Activated T-cell treated with anti-CD3 and anti-CD28 coated beads, Interleukin-2, amount 50 U/mL, for 4 hours (primary cell): Measurements from ENCODE around the gene NTN1. TPM values are rescaled to one million over a fixed set of nuclear protein-coding genes. Genes with fewer than 3 reads are reported as not detected.

Source experiments
- ATAC-seq, 2 donors: fragments of 200-7000 bp; cut with Tn5 transposase; one replicate each; pipeline ENCODE4 v1.10.0; 2021
- DNase-seq: peaks from one replicate; pipeline ENCODE4 v3.0.0-alpha.2; 2020
- H3K27me3 Mint-ChIP-seq: one replicate; pipeline ENCODE4 v1.8.0; 2021; ENCODE audit warnings: low read depth, mixed read lengths
- H3K36me3 Mint-ChIP-seq: one replicate; pipeline ENCODE4 v1.8.0; 2022; ENCODE audit warnings: mixed read lengths; ENCODE audit not compliant: insufficient read depth
- H3K4me1 Mint-ChIP-seq: one replicate; pipeline ENCODE4 v1.8.0; 2021; ENCODE audit warnings: low read depth, mixed read lengths
- H3K4me3 Mint-ChIP-seq: one replicate; pipeline ENCODE4 v1.8.0; 2021; ENCODE audit warnings: mild to moderate bottlenecking, moderate library complexity, mixed read lengths
- H3K9me3 Mint-ChIP-seq: one replicate; pipeline ENCODE4 v1.8.0; 2021; ENCODE audit warnings: mixed read lengths
- total RNA-seq, 3 donors: library from RNA; stranded (reverse); gene quantifications; one replicate each; pipeline ENCODE4 v1.2.1, GENCODE V29; 2021

The NTN1 gene
- total RNA-seq, 3 donors from 2014 or later = 0.53 to 0.71 (median 0.55) TPM

- Mint-ChIP-seq H3K36me3 (peaks cover 5% of the 10 kb centered on the region), H3K4me3 (no peak overlapping the region), H3K4me1 (peaks cover 6% of the 10 kb centered on the region), H3K27me3 (no peaks in the 10 kb centered on the region), H3K9me3 (no peaks in the 10 kb centered on the region)
- no peak for DNase-seq
- no peak for ATAC-seq
These were observed 258.6 kb downstream of the NTN1 start for GRCh38 chr17:9279893-9280292.

- Mint-ChIP-seq H3K36me3 (peaks cover 5% of the 10 kb centered on the region), H3K4me3 (no peak overlapping the region), H3K27me3 (no peaks in the 10 kb centered on the region), H3K9me3 (no peaks in the 10 kb centered on the region), H3K4me1 (peaks cover 9% of the 10 kb centered on the region)
- DNase-seq = no peak
- ATAC-seq = no peak
These were observed 262.6 kb downstream of the NTN1 start for GRCh38 chr17:9283909-9284308.

- ATAC-seq = no peak
- Mint-ChIP-seq H3K4me1 (peaks cover 19% of the 10 kb centered on the region), H3K9me3 (no peaks in the 10 kb centered on the region), H3K36me3 (peaks cover 5% of the 10 kb centered on the region), H3K27me3 (no peaks in the 10 kb centered on the region), H3K4me3 (no peak overlapping the region)
- no peak for DNase-seq
These were observed 263.6 kb downstream of the NTN1 start for GRCh38 chr17:9284884-9285283.

DNA sequence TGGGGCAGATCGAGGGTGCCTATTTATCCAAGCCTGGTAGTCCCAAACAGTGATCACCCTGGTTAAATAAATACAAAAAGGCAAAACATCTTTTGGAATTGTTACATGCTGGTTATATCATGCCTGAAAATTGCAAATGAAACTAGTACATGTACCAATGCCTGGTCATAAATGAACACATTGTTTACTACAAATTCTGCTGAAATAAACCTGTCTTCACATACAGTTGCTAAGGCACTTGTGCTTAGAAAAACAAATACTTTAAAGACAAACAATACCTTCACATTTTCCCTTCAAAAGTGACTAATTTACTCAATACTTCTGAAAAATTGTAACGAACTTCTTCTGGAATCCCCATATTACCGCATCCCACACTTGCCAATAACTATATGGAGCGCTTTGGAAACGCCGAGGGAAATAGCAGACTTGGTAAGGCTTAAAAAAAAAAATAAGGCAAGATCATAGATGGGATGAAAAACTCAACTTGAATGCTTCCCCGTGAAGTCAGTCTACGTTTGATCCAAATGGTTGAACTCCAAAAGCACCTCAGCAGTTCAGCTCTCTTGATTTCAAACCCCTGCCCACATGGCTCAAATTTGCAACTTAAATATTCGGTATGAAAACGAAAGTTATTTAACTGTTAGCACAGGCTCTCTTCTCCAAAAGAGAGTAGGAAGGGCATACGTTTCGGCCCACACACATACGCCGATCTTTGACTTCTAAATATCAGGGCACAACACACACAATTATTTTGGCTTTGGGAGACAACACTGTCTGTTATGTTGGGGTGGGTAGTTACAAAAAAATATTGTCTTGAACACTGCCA, 264.5 kb downstream of the NTN1 start:
- Mint-ChIP-seq H3K36me3 (peaks cover 4% of the 10 kb centered on the region), H3K4me3 (no peak overlapping the region), H3K27me3 (no peaks in the 10 kb centered on the region), H3K4me1 (peaks cover 28% of the 10 kb centered on the region), H3K9me3 (no peaks in the 10 kb centered on the region)
- DNase-seq (no peak), ATAC-seq (no peak)

GRCh38 chr17:9286434-9286833, 265.1 kb downstream of the NTN1 start:
- DNase-seq (no peak), ATAC-seq (no peak)
- Mint-ChIP-seq H3K4me3 (no peak overlapping the region), H3K27me3 (no peaks in the 10 kb centered on the region), H3K9me3 (no peaks in the 10 kb centered on the region), H3K4me1 (peaks cover 30% of the 10 kb centered on the region), H3K36me3 (no peaks in the 10 kb centered on the region)

GRCh38 chr17:9287306-9287705, 266.0 kb downstream of the NTN1 start:
- no peaks in the 10 kb centered on the region for H3K27me3 Mint-ChIP-seq
- peaks cover 37% of the 10 kb centered on the region for H3K4me1 Mint-ChIP-seq
- H3K4me3 Mint-ChIP-seq = no peak overlapping the region
- no peaks in the 10 kb centered on the region for H3K9me3 Mint-ChIP-seq
- DNase-seq = no peak
- no peak for ATAC-seq
- no peaks in the 10 kb centered on the region for H3K36me3 Mint-ChIP-seq

- Mint-ChIP-seq H3K27me3 (no peaks in the 10 kb centered on the region), H3K4me1 (peaks cover 41% of the 10 kb centered on the region), H3K4me3 (peak overlapping the region; percentile 12), H3K36me3 (no peaks in the 10 kb centered on the region), H3K9me3 (no peaks in the 10 kb centered on the region)
- ATAC-seq (no peak), DNase-seq (no peak)
These were observed 268.9 kb downstream of the NTN1 start for GRCh38 chr17:9290226-9290613.

DNA sequence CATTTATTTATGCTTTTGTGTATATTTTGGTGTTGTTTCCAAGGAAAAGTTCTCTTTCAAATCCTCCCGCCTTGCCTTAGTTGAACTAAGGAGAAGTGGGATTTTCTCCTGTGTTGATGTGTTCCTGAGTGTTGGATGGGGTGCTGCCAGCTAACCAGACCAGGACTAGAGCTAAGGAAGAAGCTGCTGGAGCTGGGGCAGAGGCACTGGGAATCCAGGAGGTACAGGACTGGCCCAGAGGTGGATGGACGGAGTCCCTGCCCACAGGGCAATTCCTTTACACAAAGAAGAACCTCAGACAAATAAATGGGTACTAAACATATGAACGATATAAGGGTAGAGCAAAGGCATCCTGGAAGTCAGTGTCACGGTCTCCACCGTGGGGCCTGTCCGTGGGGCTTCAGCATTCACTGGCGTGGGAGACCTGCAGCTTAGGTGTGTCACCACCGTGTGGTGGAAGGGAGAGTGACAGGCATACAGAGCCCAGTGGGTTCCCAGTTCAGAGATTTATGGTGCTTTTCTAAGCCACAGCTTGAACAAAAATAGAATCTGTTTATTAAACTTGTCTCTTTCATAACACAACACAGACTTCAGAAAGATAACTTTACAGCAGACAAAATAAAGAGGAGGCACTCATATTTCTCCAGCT, 270.7 kb downstream of the NTN1 start:
- peaks cover 36% of the 10 kb centered on the region for H3K4me1 Mint-ChIP-seq
- ATAC-seq = no peak
- H3K27me3 Mint-ChIP-seq = no peaks in the 10 kb centered on the region
- H3K4me3 Mint-ChIP-seq = no peak overlapping the region
- no peaks in the 10 kb centered on the region for H3K9me3 Mint-ChIP-seq
- peaks cover 2% of the 10 kb centered on the region for H3K36me3 Mint-ChIP-seq
- DNase-seq = peak; percentile 11

GRCh38 chr17:9292561-9292941, 271.2 kb downstream of the NTN1 start:
- Mint-ChIP-seq H3K9me3 (no peaks in the 10 kb centered on the region), H3K4me1 (peaks cover 36% of the 10 kb centered on the region), H3K27me3 (no peaks in the 10 kb centered on the region), H3K4me3 (no peak overlapping the region), H3K36me3 (peaks cover 2% of the 10 kb centered on the region)
- ATAC-seq (no peak), DNase-seq (no peak)

Other genes starting within 250 kb of the NTN1 start
- gene MFSD6L, start 222.1 kb upstream of the NTN1 start, total RNA-seq = under 1 TPM in 1 of 3 donors, not detected in 2; 0.08 TPM
- under 1 TPM in 2 of 3 donors, not detected in 1; 0.32 to 0.35 TPM for gene PIK3R6, start 153.8 kb upstream of the NTN1 start, total RNA-seq
- 10 to 100 TPM in 2 of 3 donors, 1 to 10 TPM in 1; 8.4 to 17.8 (median 13.6) TPM for gene PIK3R5, start 55.8 kb upstream of the NTN1 start, total RNA-seq